ENCODE measurements around the gene RAB3C.
"Not testable (repeated sequence)": the region's sequence is repeated elsewhere in the genome, so short reads cannot be mapped to it uniquely, and the experiment has no call there.

RAB3C gene

GRCh38 chr5:58571501-58571900 lies 11.4 kb upstream of the RAB3C start:
- Mint-ChIP-seq H3K27me3 (no peaks in the 10 kb centered on the region), H3K4me1 (peaks cover 4 to 5% of the 10 kb centered on the region in 2 donors), H3K36me3 (peaks cover 5 to 8% of the 10 kb centered on the region in 2 donors), H3K9me3 (peaks cover 6 to 8% of the 10 kb centered on the region in 2 donors), H3K4me3 (no peak overlapping the region), H3K27ac (no peak overlapping the region)
- DNase-seq, result no peak
- no peak for ATAC-seq (replicated peaks)

GRCh38 chr5:58572973-58573372 lies 9.9 kb upstream of the RAB3C start:
- peaks cover 6 to 11% of the 10 kb centered on the region in 2 donors for H3K9me3 Mint-ChIP-seq
- not testable (repeated sequence) for ATAC-seq (replicated peaks)

GRCh38 chr5:58579781-58580180 lies 3.1 kb upstream of the RAB3C start:
- H3K4me1 Mint-ChIP-seq, result peaks cover 9 to 22% of the 10 kb centered on the region in 2 donors
- peaks cover 25 to 28% of the 10 kb centered on the region in 2 donors for H3K27me3 Mint-ChIP-seq
- H3K36me3 Mint-ChIP-seq, result no peaks in the 10 kb centered on the region
- H3K4me3 Mint-ChIP-seq, result no peak overlapping the region
- H3K9me3 Mint-ChIP-seq, result peaks cover 0 to 5% of the 10 kb centered on the region in 2 donors
- DNase-seq, result no peak
- no peak overlapping the region for H3K27ac Mint-ChIP-seq
- ATAC-seq (replicated peaks), result no peak

More at GRCh38 chr5:58572973-58573372, 9.9 kb upstream of the RAB3C start:
- H3K27ac Mint-ChIP-seq, H3K27me3 Mint-ChIP-seq, DNase-seq, H3K36me3 Mint-ChIP-seq, H3K4me3 Mint-ChIP-seq, H3K4me1 Mint-ChIP-seq: not testable (repeated sequence)

- no peak for DNase-seq
- ATAC-seq (replicated peaks), result peak; percentile 26 to 45
- Mint-ChIP-seq H3K4me3 (peak overlapping the region; percentile 94 to 95), H3K36me3 (no peaks in the 10 kb centered on the region), H3K9me3 (peaks cover 0 to under 1% of the 10 kb centered on the region in 2 donors), H3K4me1 (peaks cover 9 to 22% of the 10 kb centered on the region in 2 donors), H3K27me3 (peaks cover 25 to 28% of the 10 kb centered on the region in 2 donors), H3K27ac (no peak overlapping the region)
Measured at GRCh38 chr5:58582019-58582802, 664 bp upstream of the RAB3C start.

GRCh38 chr5:58595952-58596351 lies 13.1 kb downstream of the RAB3C start:
- no peaks in the 10 kb centered on the region for H3K36me3 Mint-ChIP-seq
- peaks cover 3 to 6% of the 10 kb centered on the region in 2 donors for H3K4me1 Mint-ChIP-seq
- no peak for ATAC-seq (replicated peaks)
- DNase-seq, result no peak
- no peaks in the 10 kb centered on the region for H3K27me3 Mint-ChIP-seq
- no peaks in the 10 kb centered on the region for H3K9me3 Mint-ChIP-seq
- H3K27ac Mint-ChIP-seq, result no peak overlapping the region
- H3K4me3 Mint-ChIP-seq, result no peak overlapping the region

GRCh38 chr5:58598440-58598839 lies 15.6 kb downstream of the RAB3C start:
- no peak for ATAC-seq (replicated peaks)
- Mint-ChIP-seq H3K27me3 (peaks cover 1 to 6% of the 10 kb centered on the region in 2 donors), H3K4me3 (no peak overlapping the region), H3K27ac (no peak overlapping the region), H3K36me3 (peaks cover under 1 to 7% of the 10 kb centered on the region in 2 donors), H3K4me1 (peaks cover 7 to 10% of the 10 kb centered on the region in 2 donors), H3K9me3 (peaks cover 5 to 8% of the 10 kb centered on the region in 2 donors)
- DNase-seq, result no peak

GRCh38 chr5:58599217-58599616 lies 16.3 kb downstream of the RAB3C start:
- Mint-ChIP-seq H3K4me3 (no peak overlapping the region), H3K36me3 (peaks cover 7 to 8% of the 10 kb centered on the region in 2 donors), H3K27me3 (peaks cover 6 to 9% of the 10 kb centered on the region in 2 donors), H3K9me3 (peaks cover 9 to 15% of the 10 kb centered on the region in 2 donors), H3K4me1 (peaks cover 7 to 10% of the 10 kb centered on the region in 2 donors), H3K27ac (no peak overlapping the region)
- no peak for DNase-seq
- no peak for ATAC-seq (replicated peaks)

GRCh38 chr5:58600613-58601012 lies 17.7 kb downstream of the RAB3C start:
- H3K36me3 Mint-ChIP-seq, result peaks cover 9 to 12% of the 10 kb centered on the region in 2 donors
- ATAC-seq (replicated peaks); H3K4me1 Mint-ChIP-seq; H3K27ac Mint-ChIP-seq; H3K4me3 Mint-ChIP-seq; DNase-seq: not testable (repeated sequence)
- peaks cover 6 to 11% of the 10 kb centered on the region in 2 donors for H3K27me3 Mint-ChIP-seq
- H3K9me3 Mint-ChIP-seq, result peaks cover 9 to 16% of the 10 kb centered on the region in 2 donors

GRCh38 chr5:58602889-58603288 lies 20.0 kb downstream of the RAB3C start:
- not testable (repeated sequence) for ATAC-seq (replicated peaks); H3K27ac Mint-ChIP-seq; H3K4me1 Mint-ChIP-seq; H3K4me3 Mint-ChIP-seq; DNase-seq
- H3K27me3 Mint-ChIP-seq, result peaks cover 6 to 11% of the 10 kb centered on the region in 2 donors
- peaks cover 10 to 21% of the 10 kb centered on the region in 2 donors for H3K36me3 Mint-ChIP-seq
- H3K9me3 Mint-ChIP-seq, result peaks cover 16 to 18% of the 10 kb centered on the region in 2 donors

GRCh38 chr5:58606064-58606463 lies 23.2 kb downstream of the RAB3C start:
- Mint-ChIP-seq H3K27me3 (peaks cover 6 to 11% of the 10 kb centered on the region in 2 donors), H3K4me3 (no peak overlapping the region), H3K27ac (no peak overlapping the region), H3K36me3 (peaks cover 18 to 29% of the 10 kb centered on the region in 2 donors), H3K9me3 (peaks cover 24 to 25% of the 10 kb centered on the region in 2 donors), H3K4me1 (peaks cover 2 to 3% of the 10 kb centered on the region in 2 donors)
- ATAC-seq (replicated peaks) (no peak), DNase-seq (no peak)

GRCh38 chr5:58615972-58616371 lies 33.1 kb downstream of the RAB3C start:
- no peak overlapping the region for H3K27ac Mint-ChIP-seq
- H3K36me3 Mint-ChIP-seq, result no peaks in the 10 kb centered on the region

GRCh38 chr5:58617241-58617640 lies 34.4 kb downstream of the RAB3C start:
- Mint-ChIP-seq H3K4me3 (no peak overlapping the region), H3K27ac (no peak overlapping the region), H3K9me3 (no peaks in the 10 kb centered on the region), H3K27me3 (no peaks in the 10 kb centered on the region), H3K36me3 (no peaks in the 10 kb centered on the region), H3K4me1 (peaks cover 2 to 6% of the 10 kb centered on the region in 2 donors)
- no peak for DNase-seq
- no peak for ATAC-seq (replicated peaks)

More at GRCh38 chr5:58615972-58616371, 33.1 kb downstream of the RAB3C start:
- ATAC-seq (replicated peaks) (no peak), DNase-seq (no peak)
- Mint-ChIP-seq H3K9me3 (no peaks in the 10 kb centered on the region), H3K4me1 (peaks cover 2 to 6% of the 10 kb centered on the region in 2 donors), H3K27me3 (no peaks in the 10 kb centered on the region), H3K4me3 (no peak overlapping the region)

GRCh38 chr5:58620336-58620735 lies 37.5 kb downstream of the RAB3C start:
- H3K9me3 Mint-ChIP-seq, result no peaks in the 10 kb centered on the region
- no peaks in the 10 kb centered on the region for H3K36me3 Mint-ChIP-seq
- no peak overlapping the region for H3K4me3 Mint-ChIP-seq
- ATAC-seq (replicated peaks), result no peak
- no peak for DNase-seq
- H3K27ac Mint-ChIP-seq, result no peak overlapping the region
- peaks cover 9 to 16% of the 10 kb centered on the region in 2 donors for H3K4me1 Mint-ChIP-seq
- H3K27me3 Mint-ChIP-seq, result no peaks in the 10 kb centered on the region

- no peak for DNase-seq
- Mint-ChIP-seq H3K4me1 (peaks cover 8 to 10% of the 10 kb centered on the region in 2 donors), H3K4me3 (no peak overlapping the region), H3K27me3 (no peaks in the 10 kb centered on the region), H3K9me3 (no peaks in the 10 kb centered on the region), H3K27ac (peak overlapping the region; percentile 14), H3K36me3 (no peaks in the 10 kb centered on the region)
- ATAC-seq (replicated peaks), result peak; percentile 58 to 84
Measured at GRCh38 chr5:58622936-58623871, 40.3 kb downstream of the RAB3C start.

All from stimulated activated naive B cell treated with anti-CD40 and anti-IgM and Interleukin-4, amounts not matched to agents 10 μg/mL and 1 μg/mL and 100 μg/mL, for 72 hours (primary cell).